GM12892 (cell line): ENCODE data around the gene CIC.

Experiments
- POLR2A ChIP-seq: IDR thresholded peaks from 2 replicates; pipeline ENCODE4 v1.6.1; 2011; ENCODE audit warnings: low read depth, low read length, control low read depth
- TAF1 ChIP-seq: IDR thresholded peaks from 2 replicates; pipeline ENCODE4 v1.6.1; 2011; ENCODE audit warnings: low read depth, mild to moderate bottlenecking, control low read depth, low read length, borderline replicate concordance

DNA sequence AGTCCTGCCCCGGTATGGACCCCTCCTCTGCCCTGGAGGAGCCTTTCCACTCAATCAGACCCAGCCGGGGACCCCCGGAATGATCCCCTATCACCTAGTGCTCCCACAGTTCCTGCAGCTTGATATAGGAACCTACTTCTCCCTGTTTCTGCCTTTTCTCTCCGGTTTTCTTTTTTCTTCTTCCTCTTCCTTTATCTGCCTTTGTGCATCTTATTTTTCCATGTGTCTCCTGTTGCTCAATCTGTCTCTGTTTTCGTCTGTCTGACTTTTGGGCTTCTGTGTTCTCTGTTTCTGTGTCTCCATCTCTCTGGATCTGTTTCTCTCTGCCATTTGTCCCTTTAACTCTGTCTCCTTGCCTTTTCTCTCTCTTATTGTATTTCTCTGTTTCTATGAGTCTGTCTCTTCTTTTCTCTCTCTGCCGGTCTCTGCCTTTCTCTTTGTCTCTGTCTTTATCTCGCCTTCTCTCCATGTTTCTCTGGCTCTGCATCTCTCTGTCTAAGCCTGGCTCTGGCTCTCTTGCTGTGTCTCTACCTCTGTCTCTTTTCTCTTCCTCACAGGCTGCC lies 66.4 kb downstream of the CIC start:
- TF ChIP-seq POLR2A: no peak
- TF ChIP-seq TAF1: no peak
